Measurements from ENCODE around the gene ATP5F1D. TPM values are rescaled to one million over a fixed set of nuclear protein-coding genes. Genes with fewer than 3 reads are reported as not detected.

The ATP5F1D gene
- total RNA-seq, 1 experiment from 2014 or later = 179 TPM

- no peak overlapping the region for H3K23ac ChIP-seq (ENCODE audit: insufficient read length, low read depth, low read length)
- H3K27ac Mint-ChIP-seq = no peak overlapping the region; a peak in 1 of 7 replicates
- H4K20me1 ChIP-seq (ENCODE audit: control insufficient read depth, insufficient read depth, insufficient read length) = no peaks in the 10 kb centered on the region
- no peak overlapping the region for H4K5ac ChIP-seq (ENCODE audit: insufficient read length, low read depth, low read length)
- H2BK15ac ChIP-seq (ENCODE audit: low read depth, low read length) = no peak overlapping the region
- H2AK5ac ChIP-seq (ENCODE audit: insufficient read length, low read length) = no peak overlapping the region
- no peak overlapping the region for H4K8ac ChIP-seq (replicated peaks; ENCODE audit: insufficient read length, low read depth, low read length)
- no peak overlapping the region for H3K4ac ChIP-seq (ENCODE audit: low read depth, low read length)
- no peak for TF ChIP-seq CTCF (conservative IDR thresholded peaks at IDR 0.05)
- no peak overlapping the region for H2AFZ ChIP-seq (ENCODE audit: low read length)
- H3K14ac ChIP-seq (ENCODE audit: insufficient read depth, low read length) = no peak overlapping the region
- H3K4me1 ChIP-seq (ENCODE audit: insufficient read depth, low read length) = no peaks in the 10 kb centered on the region; the same call in 1 of the 2 replicates
- peaks cover 11% of the 10 kb centered on the region; the same call in 1 of the 2 replicates for H3K79me2 ChIP-seq (ENCODE audit: insufficient read depth, low read length)
- H3K23me2 ChIP-seq (ENCODE audit: insufficient read length, low read depth, low read length, poor library complexity, severe bottlenecking) = peaks cover 12% of the 10 kb centered on the region
- no peak overlapping the region for H2BK20ac ChIP-seq (ENCODE audit: low read depth, low read length, poor library complexity, severe bottlenecking)
- no peak overlapping the region for H2BK120ac ChIP-seq (ENCODE audit: low read depth, low read length, poor library complexity, severe bottlenecking)
- no CpG with 5 or more reads among the region's 30 CpGs for WGBS (ENCODE audit: extremely low coverage, insufficient read length, low lambda C conversion rate)
- no peak overlapping the region for H3K9ac ChIP-seq (ENCODE audit: extremely low read depth, insufficient read length, low read length)
- no peak overlapping the region for H2BK5ac ChIP-seq (ENCODE audit: insufficient read length, low read length)
- no peak overlapping the region for H3K27ac ChIP-seq (ENCODE audit: insufficient read length, low read depth, low read length)
- H3K4me3 Mint-ChIP-seq = peak overlapping the region; percentile 84 to 90
- H3K27me3 ChIP-seq (ENCODE audit: insufficient read depth, low read length) = no peaks in the 10 kb centered on the region
- H4K91ac ChIP-seq (ENCODE audit: insufficient read length, low read depth, low read length) = no peak overlapping the region
- no peaks in the 10 kb centered on the region for H3K9me3 ChIP-seq (ENCODE audit: control insufficient read depth, low read depth, low read length)
- H3K27me3 Mint-ChIP-seq (ENCODE audit: low read depth) = no peaks in the 10 kb centered on the region
- peaks cover 18 to 52% (median 42%) of the 10 kb centered on the region in 3 experiments; a peak in 6 of 7 replicates for H3K36me3 Mint-ChIP-seq (ENCODE audit: insufficient read depth in 1 of 3, low read depth in 3 of 3)
- peaks cover under 1 to 16% of the 10 kb centered on the region in 2 experiments for H3K4me1 Mint-ChIP-seq
- DNase-seq = no peak
- H3K9me3 Mint-ChIP-seq = no peaks in the 10 kb centered on the region; a peak in 1 of 5 replicates
- H3K4me2 ChIP-seq (ENCODE audit: insufficient read depth, insufficient read length, low read length) = peak overlapping the region; percentile 70
- no peak overlapping the region for H3T11ph ChIP-seq (ENCODE audit: low read length)
- H3K56ac ChIP-seq (ENCODE audit: insufficient read length, low read depth, low read length) = no peak overlapping the region
- H2BK12ac ChIP-seq (ENCODE audit: insufficient read length, low read depth, low read length) = no peak overlapping the region
- H3K18ac ChIP-seq (ENCODE audit: insufficient read length, low read depth, low read length) = no peak overlapping the region
- no peaks in the 10 kb centered on the region for H3K79me1 ChIP-seq (ENCODE audit: insufficient read depth, low read depth, low read length, poor library complexity, severe bottlenecking)
Observed at GRCh38 chr19:1252221-1252820, 10.8 kb downstream of the ATP5F1D start.

All from H9 (cell line).